GM12873 (cell line): ENCODE data around the gene LRRC2.

Source experiments
- CTCF ChIP-seq: IDR thresholded peaks from 2 replicates; pipeline ENCODE4 v1.5.1; 2012; ENCODE audit warnings: low read depth, mild to moderate bottlenecking, moderate library complexity, low read length, control low read depth; ENCODE audit not compliant: insufficient read depth; ENCODE audit errors: missing control alignments

Gene LRRC2

GRCh38 chr3:46517784-46518181, 48.3 kb downstream of the LRRC2 start:
- TF ChIP-seq CTCF: no peak

- no peak for TF ChIP-seq CTCF
These were observed 48.9 kb downstream of the LRRC2 start for GRCh38 chr3:46517016-46517783.

GRCh38 chr3:46516521-46516920, 49.6 kb downstream of the LRRC2 start:
- no peak for TF ChIP-seq CTCF

- no peak for TF ChIP-seq CTCF
These were observed 53.8 kb downstream of the LRRC2 start for GRCh38 chr3:46512191-46512749.

- TF ChIP-seq CTCF: no peak
These were observed 56.4 kb downstream of the LRRC2 start for GRCh38 chr3:46509661-46510187.

GRCh38 chr3:46508850-46509591, 57.1 kb downstream of the LRRC2 start:
- no peak for TF ChIP-seq CTCF

GRCh38 chr3:46506526-46506925, 59.6 kb downstream of the LRRC2 start:
- TF ChIP-seq CTCF: no peak
